OCI-LY7 (cell line): ENCODE results near the gene P2RX6.

ENCODE experiments used
- CTCF ChIP-seq: fragments of 200-600 bp; sonication (generic); conservative IDR thresholded peaks from 2 replicates; pipeline ENCODE4 v1.5.1; 2014; ENCODE audit warnings: mild to moderate bottlenecking, antibody characterized with exemption, low read length, moderate library complexity, mixed read lengths
- EZH2phosphoT487 ChIP-seq: fragments of 200-600 bp; sonication (generic); IDR thresholded peaks from 2 replicates; pipeline ENCODE4 v1.6.1; 2018; ENCODE audit warnings: low read depth, borderline replicate concordance, mild to moderate bottlenecking, mixed run types, antibody characterized with exemption, low read length, moderate library complexity, mixed read lengths

GRCh38 chr22:20992456-20993303, 22.3 kb upstream of the P2RX6 start:
- TF ChIP-seq CTCF (no peak), EZH2phosphoT487 (no peak)
